Mucosa of rectum (tissue), 2 donors: ENCODE data around the gene TBC1D1.

Experiments used
- H3K27ac ChIP-seq, 2 donors: one replicate each; pipeline ENCODE4 v1.7.0; 2013; ENCODE audit warnings: inconsistent platforms in 2 of 2, low read depth in 2 of 2, low read length in 2 of 2
- H3K27me3 ChIP-seq, 2 donors: one replicate each; pipeline ENCODE4 v1.7.0; 2013; ENCODE audit warnings: low read length in 2 of 2; ENCODE audit not compliant: control insufficient read depth in 2 of 2, insufficient read depth in 2 of 2
- H3K36me3 ChIP-seq, 2 donors: one replicate each; pipeline ENCODE4 v1.7.0; 2013; ENCODE audit warnings: low read length in 2 of 2; ENCODE audit not compliant: control insufficient read depth in 2 of 2, insufficient read depth in 2 of 2
- H3K4me1 ChIP-seq, 2 donors: one replicate each; pipeline ENCODE4 v1.7.0; 2013; ENCODE audit warnings: low read length in 2 of 2, mild to moderate bottlenecking in 1 of 2; ENCODE audit not compliant: control insufficient read depth in 2 of 2, insufficient read depth in 2 of 2
- H3K4me3 ChIP-seq, 2 donors: one replicate each; pipeline ENCODE4 v1.7.0; 2013; ENCODE audit warnings: low read length in 2 of 2
- H3K9ac ChIP-seq, 2 donors: one replicate each; pipeline ENCODE4 v1.7.0; 2013; ENCODE audit warnings: low read length in 2 of 2, low read depth in 1 of 2, mild to moderate bottlenecking in 1 of 2
- H3K9me3 ChIP-seq, 2 donors: one replicate each; pipeline ENCODE4 v1.7.0; 2013; ENCODE audit warnings: low read length in 2 of 2; ENCODE audit not compliant: control insufficient read depth in 2 of 2
- donor health status: healthy.
- donor health status: Normal muscosa, but diverticular disease.

Gene TBC1D1

GRCh38 chr4:38007645-38008044 is 116.8 kb downstream of the TBC1D1 start:
- no peak overlapping the region for H3K27ac ChIP-seq
- no peaks in the 10 kb centered on the region for H3K9me3 ChIP-seq

DNA sequence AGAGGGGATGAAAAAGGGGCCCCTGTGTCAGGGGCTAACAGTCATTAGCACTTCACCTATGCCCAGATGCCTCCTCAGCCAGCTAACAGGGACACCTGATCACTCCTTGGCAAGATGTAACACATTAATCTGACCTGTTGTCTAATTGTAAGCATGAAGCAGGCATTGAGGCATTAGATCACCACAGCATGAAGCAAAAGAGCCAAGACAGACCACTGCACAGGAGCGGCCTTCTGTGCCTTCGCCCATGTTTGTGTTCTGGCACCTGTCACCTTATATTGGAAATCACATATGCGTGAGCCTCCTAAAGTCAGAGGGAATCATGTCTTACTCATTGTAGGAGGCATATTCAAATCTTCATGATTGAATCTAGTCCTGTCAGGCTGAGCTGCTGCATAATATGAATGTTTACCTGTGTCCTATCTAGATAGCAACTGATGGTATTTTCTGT is 117.7 kb downstream of the TBC1D1 start:
- no peaks in the 10 kb centered on the region for H3K9me3 ChIP-seq
- H3K9ac ChIP-seq = no peak overlapping the region
- H3K27ac ChIP-seq = no peak overlapping the region
- no peaks in the 10 kb centered on the region for H3K27me3 ChIP-seq
- no peak overlapping the region for H3K4me3 ChIP-seq
- H3K4me1 ChIP-seq = peaks cover 0 to 3% of the 10 kb centered on the region in 2 donors
- H3K36me3 ChIP-seq = no peaks in the 10 kb centered on the region

More at GRCh38 chr4:38007645-38008044, 116.8 kb downstream of the TBC1D1 start:
- H3K4me1 ChIP-seq = peaks cover 0 to 3% of the 10 kb centered on the region in 2 donors
- H3K36me3 ChIP-seq = no peaks in the 10 kb centered on the region
- H3K9ac ChIP-seq = no peak overlapping the region
- no peak overlapping the region for H3K4me3 ChIP-seq
- no peaks in the 10 kb centered on the region for H3K27me3 ChIP-seq

GRCh38 chr4:38009421-38009820 is 118.5 kb downstream of the TBC1D1 start:
- Histone ChIP-seq H3K9ac (no peak overlapping the region), H3K4me3 (no peak overlapping the region), H3K27me3 (no peaks in the 10 kb centered on the region), H3K36me3 (no peaks in the 10 kb centered on the region), H3K9me3 (no peaks in the 10 kb centered on the region), H3K27ac (no peak overlapping the region), H3K4me1 (peaks cover 0 to 3% of the 10 kb centered on the region in 2 donors)

- Histone ChIP-seq H3K9ac (no peak overlapping the region), H3K9me3 (no peaks in the 10 kb centered on the region), H3K36me3 (peaks cover 0 to 3% of the 10 kb centered on the region in 2 donors), H3K4me3 (no peak overlapping the region), H3K27me3 (no peaks in the 10 kb centered on the region), H3K4me1 (peaks cover 0 to 3% of the 10 kb centered on the region in 2 donors), H3K27ac (peak overlapping the region in 1 of 2 donors; percentile 34)
These were observed 119.1 kb downstream of the TBC1D1 start for GRCh38 chr4:38009949-38010348.

- no peak overlapping the region for H3K9ac ChIP-seq
- H3K36me3 ChIP-seq = peaks cover 4% of the 10 kb centered on the region in 2 donors
- no peaks in the 10 kb centered on the region for H3K9me3 ChIP-seq
- H3K27ac ChIP-seq = no peak overlapping the region
- H3K27me3 ChIP-seq = no peaks in the 10 kb centered on the region
- H3K4me1 ChIP-seq = peaks cover 0 to 3% of the 10 kb centered on the region in 2 donors
- no peak overlapping the region for H3K4me3 ChIP-seq
These were observed 120.8 kb downstream of the TBC1D1 start for GRCh38 chr4:38011511-38012162.

- Histone ChIP-seq H3K27me3 (no peaks in the 10 kb centered on the region), H3K36me3 (peaks cover 4% of the 10 kb centered on the region in 2 donors), H3K9ac (no peak overlapping the region), H3K4me3 (no peak overlapping the region), H3K27ac (no peak overlapping the region), H3K4me1 (peaks cover 0 to under 1% of the 10 kb centered on the region in 2 donors), H3K9me3 (no peaks in the 10 kb centered on the region)
These were observed 122.8 kb downstream of the TBC1D1 start for GRCh38 chr4:38013461-38014366.

GRCh38 chr4:38014421-38014852 is 123.6 kb downstream of the TBC1D1 start:
- no peak overlapping the region for H3K27ac ChIP-seq
- no peaks in the 10 kb centered on the region for H3K4me1 ChIP-seq
- no peak overlapping the region for H3K9ac ChIP-seq
- no peaks in the 10 kb centered on the region for H3K9me3 ChIP-seq
- no peaks in the 10 kb centered on the region for H3K27me3 ChIP-seq
- H3K36me3 ChIP-seq = peaks cover 4% of the 10 kb centered on the region in 2 donors
- no peak overlapping the region for H3K4me3 ChIP-seq

- H3K4me1 ChIP-seq = no peaks in the 10 kb centered on the region
- H3K36me3 ChIP-seq = peaks cover 4% of the 10 kb centered on the region in 2 donors
These were observed 125.1 kb downstream of the TBC1D1 start for GRCh38 chr4:38015886-38016515.

DNA sequence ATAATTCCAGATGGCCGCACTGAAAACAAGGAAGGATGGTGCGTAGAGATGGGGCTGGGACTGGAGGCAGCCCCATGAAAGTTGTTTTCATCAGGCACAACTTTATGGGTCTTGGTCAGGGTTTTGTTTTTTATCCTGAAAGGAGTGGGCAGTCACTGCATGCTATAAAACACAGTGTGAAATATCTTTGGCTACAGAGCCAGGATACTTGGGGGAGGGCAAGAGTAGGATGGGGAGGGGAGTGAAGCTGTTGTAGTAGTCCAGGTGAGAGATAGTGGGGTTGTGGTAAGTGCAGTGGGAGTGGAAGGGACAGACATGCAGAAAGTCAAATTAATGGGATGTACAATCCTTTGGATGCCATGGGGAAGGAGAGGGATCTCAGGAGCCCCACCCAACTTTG is 125.8 kb downstream of the TBC1D1 start:
- no peak overlapping the region for H3K9ac ChIP-seq
- H3K4me1 ChIP-seq = no peaks in the 10 kb centered on the region
- no peaks in the 10 kb centered on the region for H3K9me3 ChIP-seq
- H3K27me3 ChIP-seq = no peaks in the 10 kb centered on the region
- peak overlapping the region in 1 of 2 donors; percentile 13 for H3K27ac ChIP-seq
- H3K36me3 ChIP-seq = peaks cover 4% of the 10 kb centered on the region in 2 donors
- H3K4me3 ChIP-seq = no peak overlapping the region

More at GRCh38 chr4:38015886-38016515, 125.1 kb downstream of the TBC1D1 start:
- Histone ChIP-seq H3K9me3 (no peaks in the 10 kb centered on the region), H3K4me3 (no peak overlapping the region), H3K27me3 (no peaks in the 10 kb centered on the region), H3K27ac (peak overlapping the region in 1 of 2 donors; percentile 13), H3K9ac (no peak overlapping the region)
